Measurements from ENCODE around the gene ZNF283.

Gene ZNF283

GRCh38 chr19:43826787-43827754, at the start of gene ZNF283:
ZNF283 (plus strand) TSS chr19:43827321; CDS start chr19:43833505, 6,184 bp downstream.
- peak; percentile 69 for DNase-seq (ENCODE audit: low read depth)

- DNase-seq (ENCODE audit: low read depth): no peak
Measured at GRCh38 chr19:43778651-43779050, 48.5 kb upstream of the ZNF283 start.

DNA sequence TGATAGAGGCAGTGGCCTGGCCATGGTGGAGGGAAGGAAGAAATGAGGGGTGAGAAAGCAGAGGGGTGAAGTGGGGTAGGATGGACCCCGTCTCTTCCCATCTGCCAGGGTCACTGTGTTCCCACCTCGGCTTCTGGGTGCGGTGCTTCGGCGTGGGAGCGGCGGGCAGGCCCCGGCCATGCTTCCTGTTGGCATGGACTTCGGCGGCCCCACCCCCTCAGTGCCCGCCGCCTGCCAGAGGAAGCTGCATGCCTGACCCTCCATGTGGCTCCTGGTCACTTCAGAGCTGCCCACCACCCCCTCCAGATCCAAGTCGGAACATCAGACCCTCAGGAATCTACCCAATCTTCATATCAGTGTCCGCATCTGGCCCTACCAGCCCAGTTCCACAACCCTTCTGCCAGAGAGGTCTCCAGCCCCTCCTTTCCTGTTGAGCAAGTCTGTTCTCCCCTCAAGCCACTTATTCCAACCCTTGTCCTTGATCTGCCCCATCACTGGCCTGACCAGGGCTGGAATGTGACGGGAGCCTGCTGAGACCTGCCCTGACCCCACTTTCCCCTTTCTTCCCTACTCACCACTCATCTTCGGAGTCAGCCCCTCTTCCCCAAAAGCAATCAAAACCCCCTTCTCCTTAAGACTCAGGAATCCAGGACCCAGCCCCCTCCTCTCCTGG, 47.8 kb upstream of the ZNF283 start:
- DNase-seq (ENCODE audit: low read depth): no peak

DNA sequence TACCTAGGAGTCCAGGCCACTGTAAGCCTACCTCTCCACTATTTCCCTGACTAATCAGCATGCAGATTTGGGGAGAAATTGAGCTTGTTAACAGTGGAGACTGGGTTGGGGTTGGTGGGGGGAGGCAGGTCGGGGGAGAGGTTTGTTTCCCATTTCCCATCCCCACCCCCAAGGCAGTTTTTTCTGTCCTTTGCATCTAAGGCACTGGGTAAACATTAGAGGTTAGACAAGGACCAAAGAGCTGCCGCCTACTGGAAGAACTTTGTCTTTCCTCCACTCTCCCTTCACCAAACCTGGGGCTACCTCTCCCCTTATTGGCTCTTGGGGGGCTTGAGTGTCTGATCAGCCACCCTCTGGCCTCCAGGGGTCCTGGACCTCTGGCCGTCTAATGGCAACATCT, 47.3 kb upstream of the ZNF283 start:
- no peak for DNase-seq (ENCODE audit: low read depth)

GRCh38 chr19:43780706-43781525, 46.2 kb upstream of the ZNF283 start, which contains the start of gene KCNN4:
KCNN4 (minus strand) TSS chr19:43780973; CDS start chr19:43780861, 112 bp downstream.
- no peak for DNase-seq (ENCODE audit: low read depth)

GRCh38 chr19:43781630-43782310, 45.4 kb upstream of the ZNF283 start:
- DNase-seq (ENCODE audit: low read depth): no peak

- no peak for DNase-seq (ENCODE audit: low read depth)
Measured at GRCh38 chr19:43782311-43782660, 44.8 kb upstream of the ZNF283 start.

GRCh38 chr19:43782689-43783231, 44.4 kb upstream of the ZNF283 start:
- DNase-seq (ENCODE audit: low read depth): no peak

DNA sequence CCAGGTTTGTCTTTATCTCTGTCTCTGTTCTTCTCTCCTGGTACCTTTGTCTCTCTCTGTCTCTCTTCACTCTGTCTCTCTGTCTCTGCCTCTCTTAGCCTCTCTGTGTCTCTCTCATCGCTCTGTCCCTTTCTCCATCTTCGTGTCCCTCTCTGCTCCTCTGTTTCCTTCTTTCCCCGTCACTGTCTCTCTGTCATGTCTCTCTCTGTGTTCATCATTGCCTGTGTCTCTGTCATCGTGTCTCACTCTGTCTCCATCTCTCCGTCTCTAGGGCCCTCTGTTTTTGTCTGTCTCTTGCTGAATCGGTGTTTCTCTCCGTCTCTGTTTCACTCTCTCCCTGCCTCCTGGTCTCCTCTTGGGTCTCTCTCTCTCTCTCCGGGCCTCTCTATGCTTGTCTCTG, 43.5 kb upstream of the ZNF283 start:
- no peak for DNase-seq (ENCODE audit: low read depth)

GRCh38 chr19:43784241-43784980, 42.7 kb upstream of the ZNF283 start:
- DNase-seq (ENCODE audit: low read depth): peak; percentile 41

GRCh38 chr19:43784981-43785808, 41.9 kb upstream of the ZNF283 start:
- DNase-seq (ENCODE audit: low read depth): no peak

GRCh38 chr19:43786665-43787064, 40.5 kb upstream of the ZNF283 start:
- DNase-seq (ENCODE audit: low read depth): no peak

- no peak for DNase-seq (ENCODE audit: low read depth)
Measured at GRCh38 chr19:43789029-43789428, 38.1 kb upstream of the ZNF283 start.

- no peak for DNase-seq (ENCODE audit: low read depth)
Measured at GRCh38 chr19:43790587-43790986, 36.5 kb upstream of the ZNF283 start.

DNA sequence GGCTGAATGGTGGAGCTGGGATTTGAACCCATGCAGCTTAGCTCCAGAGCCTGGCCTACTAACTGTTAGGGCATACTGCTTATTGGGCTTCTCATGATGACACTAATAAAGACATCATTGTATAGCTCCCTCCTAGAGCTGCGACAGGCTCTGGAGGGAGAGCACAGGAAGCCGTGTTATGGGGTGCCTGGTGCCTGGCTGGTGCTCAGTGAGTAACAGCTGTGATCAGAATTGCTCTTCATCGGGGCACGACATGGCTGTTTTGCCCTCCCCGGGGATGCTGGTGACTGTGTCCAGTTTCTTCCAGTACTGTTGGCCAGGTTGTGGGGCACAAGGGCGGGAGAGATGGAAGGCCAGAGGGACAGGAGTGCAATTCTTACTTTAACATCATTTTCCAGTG, 30.0 kb upstream of the ZNF283 start:
- no peak for DNase-seq (ENCODE audit: low read depth)

- DNase-seq (ENCODE audit: low read depth): no peak
Measured at GRCh38 chr19:43797556-43797955, 29.6 kb upstream of the ZNF283 start.

GRCh38 chr19:43798026-43798545, 29.0 kb upstream of the ZNF283 start:
- no peak for DNase-seq (ENCODE audit: low read depth)

- peak; percentile 63 for DNase-seq (ENCODE audit: low read depth)
Measured at GRCh38 chr19:43798546-43799409, 28.3 kb upstream of the ZNF283 start.

Measured in stimulated activated CD8-positive, alpha-beta memory T cell treated with anti-CD3 and anti-CD28 coated beads, Interleukin-12 subunit alpha, Interleukin-12 subunit beta, amount 100 ng/mL, for 4 hours (primary cell).